Panc1 (cell line): ENCODE measurements around the gene NHSL1. TPM values are rescaled to one million over a fixed set of nuclear protein-coding genes. Genes with fewer than 3 reads are reported as not detected.

Source experiments
- ATAC-seq: fragments of 200-7000 bp; cut with Tn5 transposase; 2 replicates; pipeline ENCODE4 v1.9.1; 2020; ENCODE audit warnings: mild to moderate bottlenecking, moderate library complexity
- BruUV-seq: library from RNA; stranded (reverse); fragments of 400-500 nt; replicated peaks from 2 replicates; lab custom pipeline; 2021; lab: Mats Ljungman, UMichigan
- CTCF ChIA-PET: fragments of 300-600 bp; sonication (Branson Sonifier 250); formaldehyde crosslinking; loops from one replicate; lab custom pipeline; 2022; ENCODE audit warnings: antibody characterized with exemption; lab: Charles Lee
- POLR2A ChIA-PET: fragments of 300-600 bp; sonication (Branson Sonifier 250); formaldehyde crosslinking; loops from one replicate; lab custom pipeline; 2022; ENCODE audit warnings: antibody characterized with exemption; lab: Charles Lee
- DNase-seq: peaks from one replicate; pipeline ENCODE4 v3.0.0-alpha.2; 2010; ENCODE audit warnings: low read depth, low spot score
- H3K27ac ChIP-seq: 2 replicates; pipeline ENCODE4 v1.5.1; 2011; ENCODE audit warnings: mild to moderate bottlenecking, low read length, inconsistent platforms
- H3K27me3 ChIP-seq: fragments of 200-500 bp; sonication (Bioruptor generic); 2 replicates; pipeline ENCODE4 v1.6.0; 2014; ENCODE audit warnings: low read length, inconsistent platforms; ENCODE audit not compliant: control insufficient read depth, insufficient read depth
- H3K36me3 ChIP-seq: fragments of 200-500 bp; sonication (Bioruptor generic); 2 replicates; pipeline ENCODE4 v1.5.1; 2014; ENCODE audit warnings: inconsistent platforms, mild to moderate bottlenecking, low read length, moderate library complexity; ENCODE audit not compliant: control insufficient read depth, insufficient read depth
- H3K4me1 ChIP-seq: 2 replicates; pipeline ENCODE4 v1.5.1; 2011; ENCODE audit warnings: inconsistent platforms, mild to moderate bottlenecking, low read length, moderate library complexity; ENCODE audit not compliant: control insufficient read depth, insufficient read depth
- H3K4me3 ChIP-seq, 2 experiments: 2 replicates each; pipeline ENCODE4 v1.5.1; 2011 to 2012; ENCODE audit warnings: low read depth in 2 of 2, low read length in 2 of 2, mild to moderate bottlenecking in 2 of 2, inconsistent platforms in 1 of 2, moderate library complexity in 1 of 2
- H3K9me3 ChIP-seq: fragments of 200-500 bp; sonication (Bioruptor generic); 2 replicates; pipeline ENCODE4 v1.5.1; 2014; ENCODE audit warnings: low read depth, mild to moderate bottlenecking, inconsistent platforms, low read length, moderate library complexity; ENCODE audit not compliant: control insufficient read depth, insufficient read depth
- POLR2AphosphoS5 ChIP-seq: IDR thresholded peaks from 2 replicates; pipeline ENCODE4 v1.6.1; 2012; ENCODE audit warnings: mild to moderate bottlenecking, low read depth, low read length, moderate library complexity
- SIN3A ChIP-seq: IDR thresholded peaks from 2 replicates; pipeline ENCODE4 v1.6.1; 2012; ENCODE audit warnings: low read depth, mild to moderate bottlenecking, low read length, moderate library complexity, borderline replicate concordance; ENCODE audit not compliant: insufficient read depth
- TCF7L2 ChIP-seq: IDR thresholded peaks from 2 replicates; pipeline ENCODE4 v1.6.1; 2011; ENCODE audit warnings: mild to moderate bottlenecking, low read depth, low read length, inconsistent platforms
- in situ Hi-C: cut with HindIII; loops from 2 replicates; pipeline ENCODE4 v1.10.0; 2016; ENCODE audit warnings: low sequenced_read_pairs, low pct_unique_long_range_greater_than_20kb
- intact Hi-C: fragments of 100-400 bp; cut with micrococcal nuclease; formaldehyde crosslinking; loops from one replicate; pipeline ENCODE4 v1.10.0; 2022; ENCODE audit not compliant: unreplicated experiment
- total RNA-seq: library from RNA; stranded (reverse); gene quantifications from one replicate; pipeline ENCODE4 v1.2.1, GENCODE V29; 2021; ENCODE audit not compliant: unreplicated experiment
- TF ChIP-seq, protein P1 (sequence below), 2 experiments: IDR thresholded peaks; 2 replicates each; pipeline ENCODE4 v1.6.1; 2011 to 2012; ENCODE audit warnings: low read depth in 2 of 2, control low read depth in 1 of 2, low read length in 1 of 2, mild to moderate bottlenecking in 1 of 2, moderate library complexity in 1 of 2; ENCODE audit not compliant: insufficient read depth in 1 of 2
- TF ChIP-seq, protein P2 (sequence below): fragments of 450-650 bp; IDR thresholded peaks from 2 replicates; pipeline ENCODE4 v1.5.1; 2017; ENCODE audit warnings: mild to moderate bottlenecking

Gene NHSL1
- total RNA-seq, 1 experiment from 2014 or later = 20.6 TPM

DNA sequence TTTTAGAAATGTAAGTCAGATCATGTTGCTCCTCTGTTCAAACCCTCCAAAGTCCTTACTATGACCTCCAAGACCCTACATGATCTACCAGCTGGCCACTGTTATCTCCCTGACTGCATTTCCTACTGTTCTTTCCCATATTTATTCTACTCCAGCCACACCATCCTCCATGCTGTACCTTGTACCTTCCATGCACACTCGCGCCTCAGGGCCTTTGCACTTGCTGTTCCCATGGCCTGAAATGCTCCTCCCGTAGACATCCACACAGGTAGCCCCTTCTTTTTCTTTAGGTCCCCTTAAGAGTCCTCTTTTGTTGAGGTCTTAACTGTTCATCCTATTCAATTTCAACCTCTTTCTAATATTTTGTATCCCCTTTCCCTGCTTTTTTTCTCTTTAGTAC lies 48.3 kb downstream of the NHSL1 start:
- no TSS peak for BruUV-seq
- Histone ChIP-seq H3K27ac (no peak overlapping the region), H3K4me3 (no peak overlapping the region), H3K9me3 (no peaks in the 10 kb centered on the region), H3K36me3 (no peaks in the 10 kb centered on the region; the same call in 1 of the 2 replicates), H3K27me3 (no peaks in the 10 kb centered on the region), H3K4me1 (no peaks in the 10 kb centered on the region)
- ChIA-PET CTCF (no interaction called here), POLR2A (no interaction called here)
- intact Hi-C loops = no loop called here
- in situ Hi-C loops = no loop called here
- TF ChIP-seq TCF7L2 = no peak
- TF ChIP-seq POLR2AphosphoS5 = no peak
- TF ChIP-seq, protein P1, sequence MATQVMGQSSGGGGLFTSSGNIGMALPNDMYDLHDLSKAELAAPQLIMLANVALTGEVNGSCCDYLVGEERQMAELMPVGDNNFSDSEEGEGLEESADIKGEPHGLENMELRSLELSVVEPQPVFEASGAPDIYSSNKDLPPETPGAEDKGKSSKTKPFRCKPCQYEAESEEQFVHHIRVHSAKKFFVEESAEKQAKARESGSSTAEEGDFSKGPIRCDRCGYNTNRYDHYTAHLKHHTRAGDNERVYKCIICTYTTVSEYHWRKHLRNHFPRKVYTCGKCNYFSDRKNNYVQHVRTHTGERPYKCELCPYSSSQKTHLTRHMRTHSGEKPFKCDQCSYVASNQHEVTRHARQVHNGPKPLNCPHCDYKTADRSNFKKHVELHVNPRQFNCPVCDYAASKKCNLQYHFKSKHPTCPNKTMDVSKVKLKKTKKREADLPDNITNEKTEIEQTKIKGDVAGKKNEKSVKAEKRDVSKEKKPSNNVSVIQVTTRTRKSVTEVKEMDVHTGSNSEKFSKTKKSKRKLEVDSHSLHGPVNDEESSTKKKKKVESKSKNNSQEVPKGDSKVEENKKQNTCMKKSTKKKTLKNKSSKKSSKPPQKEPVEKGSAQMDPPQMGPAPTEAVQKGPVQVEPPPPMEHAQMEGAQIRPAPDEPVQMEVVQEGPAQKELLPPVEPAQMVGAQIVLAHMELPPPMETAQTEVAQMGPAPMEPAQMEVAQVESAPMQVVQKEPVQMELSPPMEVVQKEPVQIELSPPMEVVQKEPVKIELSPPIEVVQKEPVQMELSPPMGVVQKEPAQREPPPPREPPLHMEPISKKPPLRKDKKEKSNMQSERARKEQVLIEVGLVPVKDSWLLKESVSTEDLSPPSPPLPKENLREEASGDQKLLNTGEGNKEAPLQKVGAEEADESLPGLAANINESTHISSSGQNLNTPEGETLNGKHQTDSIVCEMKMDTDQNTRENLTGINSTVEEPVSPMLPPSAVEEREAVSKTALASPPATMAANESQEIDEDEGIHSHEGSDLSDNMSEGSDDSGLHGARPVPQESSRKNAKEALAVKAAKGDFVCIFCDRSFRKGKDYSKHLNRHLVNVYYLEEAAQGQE (IDR thresholded peaks at IDR 0.05; ENCODE audit: insufficient read depth in 1 of 2, low read depth in 2 of 2, low read length in 1 of 2) = no peak
- TF ChIP-seq SIN3A = no peak
- TF ChIP-seq, protein P2, sequence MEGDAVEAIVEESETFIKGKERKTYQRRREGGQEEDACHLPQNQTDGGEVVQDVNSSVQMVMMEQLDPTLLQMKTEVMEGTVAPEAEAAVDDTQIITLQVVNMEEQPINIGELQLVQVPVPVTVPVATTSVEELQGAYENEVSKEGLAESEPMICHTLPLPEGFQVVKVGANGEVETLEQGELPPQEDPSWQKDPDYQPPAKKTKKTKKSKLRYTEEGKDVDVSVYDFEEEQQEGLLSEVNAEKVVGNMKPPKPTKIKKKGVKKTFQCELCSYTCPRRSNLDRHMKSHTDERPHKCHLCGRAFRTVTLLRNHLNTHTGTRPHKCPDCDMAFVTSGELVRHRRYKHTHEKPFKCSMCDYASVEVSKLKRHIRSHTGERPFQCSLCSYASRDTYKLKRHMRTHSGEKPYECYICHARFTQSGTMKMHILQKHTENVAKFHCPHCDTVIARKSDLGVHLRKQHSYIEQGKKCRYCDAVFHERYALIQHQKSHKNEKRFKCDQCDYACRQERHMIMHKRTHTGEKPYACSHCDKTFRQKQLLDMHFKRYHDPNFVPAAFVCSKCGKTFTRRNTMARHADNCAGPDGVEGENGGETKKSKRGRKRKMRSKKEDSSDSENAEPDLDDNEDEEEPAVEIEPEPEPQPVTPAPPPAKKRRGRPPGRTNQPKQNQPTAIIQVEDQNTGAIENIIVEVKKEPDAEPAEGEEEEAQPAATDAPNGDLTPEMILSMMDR = no peak
- DNase-seq (no peak), ATAC-seq (no peak)

DNA sequence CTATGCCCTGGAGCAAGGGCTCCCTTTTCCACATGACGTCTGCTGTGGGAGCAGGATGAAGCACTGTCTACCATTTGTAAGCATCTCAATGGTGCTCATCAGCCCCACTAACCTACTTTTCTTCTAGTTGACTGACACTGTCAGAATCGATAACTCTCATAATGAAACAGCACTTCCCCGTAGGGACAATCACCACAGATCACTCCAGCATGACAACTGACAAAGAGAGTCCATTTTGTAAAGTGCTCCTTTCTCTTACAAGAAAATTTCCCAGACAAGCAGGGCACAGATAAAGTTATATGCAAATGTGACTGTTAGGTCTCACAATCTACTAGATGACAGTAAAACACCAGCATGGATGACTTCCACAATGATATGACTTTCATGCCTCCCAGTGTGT lies 48.8 kb downstream of the NHSL1 start:
- no TSS peak for BruUV-seq
- no peaks in the 10 kb centered on the region for H3K27me3 ChIP-seq
- in situ Hi-C loops = no loop called here
- H3K36me3 ChIP-seq = no peaks in the 10 kb centered on the region; the same call in 1 of the 2 replicates
- intact Hi-C loops = no loop called here
- DNase-seq (no peak), ATAC-seq (no peak)
- TF ChIP-seq TCF7L2 = no peak
- TF ChIP-seq, protein P1 (IDR thresholded peaks at IDR 0.05; ENCODE audit: insufficient read depth in 1 of 2, low read depth in 2 of 2, low read length in 1 of 2) = no peak
- TF ChIP-seq, protein P2 = no peak
- H3K27ac ChIP-seq = no peak overlapping the region
- no peak overlapping the region for H3K4me3 ChIP-seq
- H3K4me1 ChIP-seq = no peaks in the 10 kb centered on the region
- ChIA-PET POLR2A (no interaction called here), CTCF (no interaction called here)
- H3K9me3 ChIP-seq = no peaks in the 10 kb centered on the region
